ENCODE measurements around the gene ITGA2B.

ITGA2B gene

GRCh38 chr17:44361292-44362260, 27.9 kb downstream of the ITGA2B start:
- TF ChIP-seq TARDBP (IDR thresholded peaks at IDR 0.05), result no peak
- TF ChIP-seq ARNT (IDR thresholded peaks at IDR 0.05), result no peak
- TF ChIP-seq HDGF (IDR thresholded peaks at IDR 0.05; ENCODE audit: borderline replicate concordance), result no peak
- no peak for TF ChIP-seq BHLHE40 (IDR thresholded peaks at IDR 0.05; ENCODE audit: borderline replicate concordance)
- TF ChIP-seq NFRKB (IDR thresholded peaks at IDR 0.05), result no peak
- no peak for TF ChIP-seq L3MBTL2 (conservative IDR thresholded peaks at IDR 0.05)
- no peak for TF ChIP-seq ZNF384 (IDR thresholded peaks at IDR 0.05)
- no peak for TF ChIP-seq SP1 (IDR thresholded peaks at IDR 0.05)
- TF ChIP-seq PKNOX1 (IDR thresholded peaks at IDR 0.05), result no peak
- TF ChIP-seq ELF4 (IDR thresholded peaks at IDR 0.05), result no peak
- no peak for TF ChIP-seq FOXA1 (IDR thresholded peaks at IDR 0.05)
- no peak for TF ChIP-seq FOXM1 (IDR thresholded peaks at IDR 0.05; ENCODE audit: borderline replicate concordance)
- TF ChIP-seq FOXK2 (IDR thresholded peaks at IDR 0.05), result no peak
- no peak for TF ChIP-seq SUZ12 (IDR thresholded peaks at IDR 0.05)
- no peak for TF ChIP-seq LEF1 (IDR thresholded peaks at IDR 0.05; ENCODE audit: borderline replicate concordance)
- TF ChIP-seq CTBP1 (IDR thresholded peaks at IDR 0.05; ENCODE audit: borderline replicate concordance), result no peak
- DNase-seq (ENCODE audit: extremely low spot score), result no peak
- ChIA-PET POLR2A (interaction anchor here (1.2 to 3.2 kb wide), 2 partner anchors 16 to 24 kb away, joined by 5 to 12 read pairs (median 6); partner anchors contain the start of gene GRN), CTCF (interaction anchor here (0.9 to 1.0 kb wide), 3 partner anchors 9 to 173 kb away, joined by 3 to 4 read pairs (median 3); no protein-coding TSS in a partner anchor)

- CTCF ChIA-PET, result no interaction called here
- TF ChIP-seq PKNOX1 (IDR thresholded peaks at IDR 0.05) (no peak), TARDBP (IDR thresholded peaks at IDR 0.05) (no peak), FOXM1 (IDR thresholded peaks at IDR 0.05; ENCODE audit: borderline replicate concordance) (no peak), L3MBTL2 (conservative IDR thresholded peaks at IDR 0.05) (no peak), FOXK2 (IDR thresholded peaks at IDR 0.05) (no peak), SUZ12 (IDR thresholded peaks at IDR 0.05) (no peak)
- POLR2A ChIA-PET, result interaction anchor here (1.9 to 3.2 kb wide), 2 partner anchors 16 to 25 kb away, joined by 6 to 12 read pairs; partner anchors contain the start of gene GRN
- DNase-seq (ENCODE audit: extremely low spot score), result no peak
Measured at GRCh38 chr17:44360826-44361225, 28.6 kb downstream of the ITGA2B start.

- no peak for TF ChIP-seq FOXM1 (IDR thresholded peaks at IDR 0.05; ENCODE audit: borderline replicate concordance)
- TF ChIP-seq SP1 (IDR thresholded peaks at IDR 0.05), result no peak
- TF ChIP-seq TARDBP (IDR thresholded peaks at IDR 0.05), result no peak
- CTCF ChIA-PET, result interaction anchor here (0.6 to 1.5 kb wide), 3 partner anchors 10 to 25 kb away, joined by 4 to 5 read pairs (median 4); partner anchors contain the start of gene GRN
Measured at GRCh38 chr17:44360144-44360533, 29.3 kb downstream of the ITGA2B start.

GRCh38 chr17:44359458-44360143, 29.8 kb downstream of the ITGA2B start:
- TF ChIP-seq TARDBP (IDR thresholded peaks at IDR 0.05), result no peak
- TF ChIP-seq FOXM1 (IDR thresholded peaks at IDR 0.05; ENCODE audit: borderline replicate concordance), result no peak
- no peak for TF ChIP-seq L3MBTL2 (conservative IDR thresholded peaks at IDR 0.05)
- no peak for TF ChIP-seq FOXA1 (IDR thresholded peaks at IDR 0.05)
- TF ChIP-seq FOXK2 (IDR thresholded peaks at IDR 0.05), result no peak
- no peak for TF ChIP-seq NFRKB (IDR thresholded peaks at IDR 0.05)
- TF ChIP-seq PKNOX1 (IDR thresholded peaks at IDR 0.05), result no peak
- no peak for TF ChIP-seq ZNF384 (IDR thresholded peaks at IDR 0.05)
- TF ChIP-seq ELF4 (IDR thresholded peaks at IDR 0.05), result no peak
- no peak for TF ChIP-seq SP1 (IDR thresholded peaks at IDR 0.05)
- TF ChIP-seq BHLHE40 (IDR thresholded peaks at IDR 0.05; ENCODE audit: borderline replicate concordance), result no peak
- no peak for TF ChIP-seq SUZ12 (IDR thresholded peaks at IDR 0.05)
- no peak for TF ChIP-seq ARNT (IDR thresholded peaks at IDR 0.05)
- no peak for TF ChIP-seq LEF1 (IDR thresholded peaks at IDR 0.05; ENCODE audit: borderline replicate concordance)
- TF ChIP-seq CTBP1 (IDR thresholded peaks at IDR 0.05; ENCODE audit: borderline replicate concordance), result no peak
- no peak for TF ChIP-seq HDGF (IDR thresholded peaks at IDR 0.05; ENCODE audit: borderline replicate concordance)
- ChIA-PET POLR2A (interaction anchor here (0.7 to 2.6 kb wide), 4 partner anchors 15 to 173 kb away, joined by 3 to 14 read pairs (median 5); partner anchors contain the start of genes GPATCH8, GRN and TMUB2), CTCF (interaction anchor here (0.6 to 1.5 kb wide), 3 partner anchors 10 to 24 kb away, joined by 4 to 5 read pairs (median 4); partner anchors contain the start of gene GRN)
- no peak for DNase-seq (ENCODE audit: extremely low spot score)

More at GRCh38 chr17:44360144-44360533, 29.3 kb downstream of the ITGA2B start:
- POLR2A ChIA-PET, result interaction anchor here (0.7 to 3.2 kb wide), 5 partner anchors 15 to 174 kb away, joined by 3 to 14 read pairs (median 6); partner anchors contain the start of genes GPATCH8, GRN and TMUB2
- DNase-seq (ENCODE audit: extremely low spot score), result no peak

- TF ChIP-seq SP1 (IDR thresholded peaks at IDR 0.05), result no peak
- TF ChIP-seq CTBP1 (IDR thresholded peaks at IDR 0.05; ENCODE audit: borderline replicate concordance), result no peak
- TF ChIP-seq L3MBTL2 (conservative IDR thresholded peaks at IDR 0.05), result no peak
- TF ChIP-seq HDGF (IDR thresholded peaks at IDR 0.05; ENCODE audit: borderline replicate concordance), result no peak
- TF ChIP-seq FOXK2 (IDR thresholded peaks at IDR 0.05), result no peak
- no peak for TF ChIP-seq ELF4 (IDR thresholded peaks at IDR 0.05)
- TF ChIP-seq ZNF384 (IDR thresholded peaks at IDR 0.05), result no peak
- TF ChIP-seq NFRKB (IDR thresholded peaks at IDR 0.05), result no peak
- no peak for TF ChIP-seq LEF1 (IDR thresholded peaks at IDR 0.05; ENCODE audit: borderline replicate concordance)
- no peak for TF ChIP-seq SUZ12 (IDR thresholded peaks at IDR 0.05)
- no peak for DNase-seq (ENCODE audit: extremely low spot score)
- CTCF ChIA-PET, result interaction anchor here (1.5 kb wide), 1 partner anchor 9 kb away, joined by 4 read pairs; no protein-coding TSS in a partner anchor
- POLR2A ChIA-PET, result interaction anchor here (2.6 kb wide), 1 partner anchor 14 kb away, joined by 14 read pairs; the partner anchor contains the start of gene GRN
Measured at GRCh38 chr17:44359006-44359405, 30.4 kb downstream of the ITGA2B start.
